ENCODE data around the gene ARF1. TPM values are rescaled to one million over a fixed set of nuclear protein-coding genes. Genes with fewer than 3 reads are reported as not detected.
A peak's percentile ranks its signal among the peaks of the same experiment; 100 is the strongest.

ARF1 gene
- total and polyA plus RNA-seq, 10 of the 15 experiments (the other 5 are each of a cell fraction or from before 2014, with no cell fraction given): 48.4 to 508 (median 283) TPM

GRCh38 chr1:228058949-228059633 is 23.4 kb upstream of the ARF1 start:
- 18% methylated on average over 65 of the region's 66 CpGs for WGBS (ENCODE audit: insufficient coverage, insufficient replicate concordance, low lambda C conversion rate, missing lambda C conversion rate)
- Histone ChIP-seq H3K27me3 (replicated peaks in 1 of 2; ENCODE audit: control insufficient read depth in 2 of 2, insufficient read depth in 2 of 2, low read length in 1 of 2) (peaks cover 0 to 7% of the 10 kb centered on the region in 2 experiments; a peak in 3 of 4 replicates), H3K4me3 (no peak overlapping the region)

GRCh38 chr1:228059634-228060457 is 22.7 kb upstream of the ARF1 start:
- CTCF ChIA-PET: interaction anchor here (0.9 kb wide), 1 partner anchor 164 kb away, joined by 3 read pairs; no protein-coding TSS in a partner anchor
- Histone ChIP-seq H3K36me3 (ENCODE audit: control insufficient read depth in 2 of 2, insufficient read depth in 2 of 2, low read length in 1 of 2) (no peaks in the 10 kb centered on the region), H2AFZ (ENCODE audit: control insufficient read depth, low read depth, low read length) (peak overlapping the region; percentile 44), H3K4me2 (ENCODE audit: control insufficient read depth, insufficient read depth) (peak overlapping the region; percentile 38; the same call in 1 of the 2 replicates), H3K79me2 (ENCODE audit: control insufficient read depth, insufficient read depth, low read length) (no peaks in the 10 kb centered on the region), H3K9me3 (replicated peaks; ENCODE audit: control insufficient read depth, insufficient read depth, low read length) (no peaks in the 10 kb centered on the region; the same call in 2 of the 3 replicates), H3K4me1 (ENCODE audit: control insufficient read depth, insufficient read depth, low read length) (no peaks in the 10 kb centered on the region), H4K20me1 (ENCODE audit: control insufficient read depth, insufficient read depth) (no peaks in the 10 kb centered on the region), H3K9ac (ENCODE audit: control insufficient read depth, insufficient read depth, low read length) (no peak overlapping the region), H3K27ac (ENCODE audit: control insufficient read depth, insufficient read depth) (no peak overlapping the region), H3K27me3 (replicated peaks in 1 of 2; ENCODE audit: control insufficient read depth in 2 of 2, insufficient read depth in 2 of 2, low read length in 1 of 2) (peaks cover 0 to 7% of the 10 kb centered on the region in 2 experiments; a peak in 3 of 4 replicates), H3K4me3 (no peak overlapping the region)
- in situ Hi-C loops (cut with MboI): no loop called here
- intact Hi-C loops (cut with micrococcal nuclease; ENCODE audit: unreplicated experiment): no loop called here
- no peak for FAIRE-seq
- no TSS peak for BruUV-seq (replicated peaks)
- POLR2A ChIA-PET: no interaction called here
- SMC1A ChIA-PET (ENCODE audit: uncharacterized antibody, unreplicated experiment): no interaction called here
- peak; percentile 78 for ATAC-seq
- no peak for DNase-seq (ENCODE audit: low read depth, low spot score)
- TF ChIP-seq CREM (IDR thresholded peaks at IDR 0.05; ENCODE audit: low read depth) (no peak), GABPA (IDR thresholded peaks at IDR 0.05; ENCODE audit: low read depth) (no peak), SP1 (IDR thresholded peaks at IDR 0.05; ENCODE audit: low read depth, low read length) (peak; percentile 11), MEF2B (IDR thresholded peaks at IDR 0.05; ENCODE audit: partially characterized antibody, poor library complexity, severe bottlenecking) (peak; percentile 21), EGR1 (IDR thresholded peaks at IDR 0.05; ENCODE audit: borderline replicate concordance in 1 of 2, low read depth in 2 of 2, low read length in 2 of 2) (peak in 1 of 2 experiments; percentile 39; a peak in 1 of 3 replicates), PBX3 (IDR thresholded peaks at IDR 0.05; ENCODE audit: insufficient replicate concordance, low read depth, low read length) (no peak), MYB (IDR thresholded peaks at IDR 0.05; ENCODE audit: borderline replicate concordance, low read depth, low read length) (no peak), FOXK2 (IDR thresholded peaks at IDR 0.05) (no peak), ZBED1 (IDR thresholded peaks at IDR 0.05; ENCODE audit: borderline replicate concordance) (no peak), SMAD1 (IDR thresholded peaks at IDR 0.05; ENCODE audit: low read depth, partially characterized antibody) (no peak), SIN3A (IDR thresholded peaks at IDR 0.05; ENCODE audit: low read depth, low read length) (no peak), SMC3 (IDR thresholded peaks at IDR 0.05; ENCODE audit: borderline replicate concordance, low read length) (no peak)
- RAD21 ChIA-PET (ENCODE audit: unreplicated experiment): no interaction called here
- WGBS (ENCODE audit: insufficient coverage, insufficient replicate concordance, low lambda C conversion rate, missing lambda C conversion rate): 43% methylated on average over 26 of the region's 33 CpGs

More at GRCh38 chr1:228058949-228059633, 23.4 kb upstream of the ARF1 start:
- in situ Hi-C loops (cut with MboI) (no loop called here), intact Hi-C loops (cut with micrococcal nuclease; ENCODE audit: unreplicated experiment) (no loop called here)
- no peak overlapping the region for H3K27ac ChIP-seq (ENCODE audit: control insufficient read depth, insufficient read depth)
- H2AFZ ChIP-seq (ENCODE audit: control insufficient read depth, low read depth, low read length): no peak overlapping the region
- H3K4me2 ChIP-seq (ENCODE audit: control insufficient read depth, insufficient read depth): peak overlapping the region; percentile 38; the same call in 1 of the 2 replicates
- SMC1A ChIA-PET (ENCODE audit: uncharacterized antibody, unreplicated experiment): no interaction called here
- BruUV-seq (replicated peaks): no TSS peak
- POLR2A ChIA-PET: no interaction called here
- FAIRE-seq (no peak), DNase-seq (ENCODE audit: low read depth, low spot score) (no peak), ATAC-seq (peak; percentile 35)
- H4K20me1 ChIP-seq (ENCODE audit: control insufficient read depth, insufficient read depth): no peaks in the 10 kb centered on the region
- TF ChIP-seq BHLHE40 (IDR thresholded peaks at IDR 0.05; ENCODE audit: borderline replicate concordance in 1 of 2, low read depth in 2 of 2, low read length in 1 of 2) (peak in 1 of 2 experiments; percentile 31; a peak in 1 of 4 replicates), TCF3 (IDR thresholded peaks at IDR 0.05; ENCODE audit: borderline replicate concordance, insufficient read depth, low read depth, low read length) (0 out of 2 replicates have a peak, but pooled peaks have one; percentile 16), POLR2AphosphoS5 (IDR thresholded peaks at IDR 0.05; ENCODE audit: low read length) (no peak), RBBP5 (conservative IDR thresholded peaks at IDR 0.05) (no peak)
- no peaks in the 10 kb centered on the region for H3K4me1 ChIP-seq (ENCODE audit: control insufficient read depth, insufficient read depth, low read length)
- RAD21 ChIA-PET (ENCODE audit: unreplicated experiment): no interaction called here
- no peaks in the 10 kb centered on the region; the same call in 2 of the 3 replicates for H3K9me3 ChIP-seq (replicated peaks; ENCODE audit: control insufficient read depth, insufficient read depth, low read length)
- no peaks in the 10 kb centered on the region for H3K36me3 ChIP-seq (ENCODE audit: control insufficient read depth in 2 of 2, insufficient read depth in 2 of 2, low read length in 1 of 2)
- no peaks in the 10 kb centered on the region for H3K79me2 ChIP-seq (ENCODE audit: control insufficient read depth, insufficient read depth, low read length)
- CTCF ChIA-PET: no interaction called here
- no peak overlapping the region for H3K9ac ChIP-seq (ENCODE audit: control insufficient read depth, insufficient read depth, low read length)

All from GM12878 (cell line).